ENCODE data around the gene DEUP1.

The DEUP1 gene

DNA sequence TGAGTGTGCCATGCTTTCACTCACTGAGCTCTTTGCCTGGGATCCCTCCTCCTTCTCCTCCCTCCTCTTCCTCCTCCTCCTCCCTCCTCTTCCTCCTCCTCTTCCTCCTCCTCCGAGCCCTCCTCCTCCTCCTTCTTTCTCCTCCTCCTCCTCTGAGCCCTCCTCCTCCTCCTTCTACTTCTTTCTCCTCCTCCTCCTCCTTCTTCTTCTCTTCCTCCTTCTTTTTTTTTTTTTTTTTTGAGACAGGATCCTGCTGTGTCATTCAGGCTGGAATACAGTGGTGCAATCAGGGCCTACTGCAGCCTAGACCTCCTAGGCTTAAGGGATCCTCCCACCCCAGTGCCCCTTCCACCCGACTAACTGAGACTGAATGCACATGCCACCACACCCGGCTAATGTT, 62.3 kb downstream of the DEUP1 start:
- TF ChIP-seq, protein P1, sequence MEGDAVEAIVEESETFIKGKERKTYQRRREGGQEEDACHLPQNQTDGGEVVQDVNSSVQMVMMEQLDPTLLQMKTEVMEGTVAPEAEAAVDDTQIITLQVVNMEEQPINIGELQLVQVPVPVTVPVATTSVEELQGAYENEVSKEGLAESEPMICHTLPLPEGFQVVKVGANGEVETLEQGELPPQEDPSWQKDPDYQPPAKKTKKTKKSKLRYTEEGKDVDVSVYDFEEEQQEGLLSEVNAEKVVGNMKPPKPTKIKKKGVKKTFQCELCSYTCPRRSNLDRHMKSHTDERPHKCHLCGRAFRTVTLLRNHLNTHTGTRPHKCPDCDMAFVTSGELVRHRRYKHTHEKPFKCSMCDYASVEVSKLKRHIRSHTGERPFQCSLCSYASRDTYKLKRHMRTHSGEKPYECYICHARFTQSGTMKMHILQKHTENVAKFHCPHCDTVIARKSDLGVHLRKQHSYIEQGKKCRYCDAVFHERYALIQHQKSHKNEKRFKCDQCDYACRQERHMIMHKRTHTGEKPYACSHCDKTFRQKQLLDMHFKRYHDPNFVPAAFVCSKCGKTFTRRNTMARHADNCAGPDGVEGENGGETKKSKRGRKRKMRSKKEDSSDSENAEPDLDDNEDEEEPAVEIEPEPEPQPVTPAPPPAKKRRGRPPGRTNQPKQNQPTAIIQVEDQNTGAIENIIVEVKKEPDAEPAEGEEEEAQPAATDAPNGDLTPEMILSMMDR (IDR thresholded peaks at IDR 0.05; ENCODE audit: insufficient read depth, low read length, poor library complexity, severe bottlenecking), result no peak
- TF ChIP-seq EZH2phosphoT487 (conservative IDR thresholded peaks at IDR 0.05; ENCODE audit: low read length), result no peak

DNA sequence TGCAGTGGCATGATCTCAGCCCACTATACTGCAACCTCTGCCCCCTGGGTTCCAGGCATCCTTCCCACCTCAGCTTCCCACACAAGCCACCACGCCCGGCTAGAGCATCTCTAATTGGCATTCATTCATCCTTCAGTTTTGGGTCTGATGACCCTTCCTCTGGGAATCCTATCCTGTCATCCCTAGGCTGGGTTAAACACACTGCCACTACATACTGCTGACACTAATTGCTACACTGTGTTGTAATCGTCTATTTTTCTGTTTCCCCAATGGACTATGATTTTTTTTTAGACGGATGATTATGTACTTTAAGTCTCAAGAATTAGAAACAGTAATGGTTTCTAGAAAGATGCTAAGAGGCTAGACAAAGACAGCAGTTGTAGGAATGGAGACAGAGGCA, 62.8 kb downstream of the DEUP1 start:
- TF ChIP-seq EZH2phosphoT487 (conservative IDR thresholded peaks at IDR 0.05; ENCODE audit: low read length), result no peak
- TF ChIP-seq, protein P1 (IDR thresholded peaks at IDR 0.05; ENCODE audit: insufficient read depth, low read length, poor library complexity, severe bottlenecking), result no peak
- no peak overlapping the region for H2AFZ ChIP-seq (ENCODE audit: low read depth, low read length, severe bottlenecking)
- H3K27me3 ChIP-seq (ENCODE audit: low read length), result no peaks in the 10 kb centered on the region
- H3K9me3 ChIP-seq (ENCODE audit: insufficient read depth, low read length), result no peaks in the 10 kb centered on the region
- H3F3A ChIP-seq (ENCODE audit: insufficient read depth), result no peaks in the 10 kb centered on the region
- no peak overlapping the region for H3K9ac ChIP-seq (ENCODE audit: low read length)
- H4K20me1 ChIP-seq (ENCODE audit: low read depth, low read length), result no peaks in the 10 kb centered on the region
- no peak overlapping the region for H3K4me3 ChIP-seq (ENCODE audit: insufficient read depth, low read length, poor library complexity, severe bottlenecking)
- no peak overlapping the region for H3K4me2 ChIP-seq (ENCODE audit: low read depth, low read length, poor library complexity, severe bottlenecking)
- H3K27ac ChIP-seq (ENCODE audit: low read depth, low read length), result no peak overlapping the region
- no peaks in the 10 kb centered on the region for H3K79me2 ChIP-seq (ENCODE audit: insufficient read depth, low read length)
- no peaks in the 10 kb centered on the region for H3K9me2 ChIP-seq (replicated peaks; ENCODE audit: insufficient read depth, low read length)
- H3K36me3 ChIP-seq (ENCODE audit: low read length), result no peaks in the 10 kb centered on the region

More for the DNA sequence above, 62.3 kb downstream of the DEUP1 start:
- no peak overlapping the region for H3K9ac ChIP-seq (ENCODE audit: low read length)
- no peaks in the 10 kb centered on the region for H3K36me3 ChIP-seq (ENCODE audit: low read length)
- no peaks in the 10 kb centered on the region for H3K9me3 ChIP-seq (ENCODE audit: insufficient read depth, low read length)
- H4K20me1 ChIP-seq (ENCODE audit: low read depth, low read length), result no peaks in the 10 kb centered on the region
- H3K27ac ChIP-seq (ENCODE audit: low read depth, low read length), result no peak overlapping the region
- no peak overlapping the region for H2AFZ ChIP-seq (ENCODE audit: low read depth, low read length, severe bottlenecking)
- no peaks in the 10 kb centered on the region for H3K9me2 ChIP-seq (replicated peaks; ENCODE audit: insufficient read depth, low read length)
- H3K27me3 ChIP-seq (ENCODE audit: low read length), result no peaks in the 10 kb centered on the region
- H3K4me2 ChIP-seq (ENCODE audit: low read depth, low read length, poor library complexity, severe bottlenecking), result no peak overlapping the region
- H3K79me2 ChIP-seq (ENCODE audit: insufficient read depth, low read length), result no peaks in the 10 kb centered on the region
- H3F3A ChIP-seq (ENCODE audit: insufficient read depth), result no peaks in the 10 kb centered on the region
- H3K4me3 ChIP-seq (ENCODE audit: insufficient read depth, low read length, poor library complexity, severe bottlenecking), result no peak overlapping the region

DNA sequence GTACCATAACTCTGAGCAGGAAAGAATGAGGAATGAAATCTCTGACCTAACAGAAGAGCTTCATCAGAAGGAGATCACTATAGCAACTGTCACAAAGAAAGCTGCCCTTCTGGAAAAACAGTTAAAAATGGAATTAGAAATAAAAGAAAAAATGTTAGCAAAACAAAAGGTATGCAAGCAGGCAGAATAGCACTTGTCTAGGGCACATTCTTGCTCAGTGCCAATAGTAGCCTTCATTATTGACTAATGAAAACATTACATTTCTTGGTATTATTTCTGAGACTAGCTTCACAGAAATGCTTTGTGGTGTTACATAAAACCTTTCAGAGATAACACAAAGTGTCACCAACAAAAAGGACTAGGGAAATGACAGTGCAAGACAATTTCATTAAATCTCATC, 63.9 kb downstream of the DEUP1 start:
- H3K27ac ChIP-seq (ENCODE audit: low read depth, low read length), result no peak overlapping the region
- no peaks in the 10 kb centered on the region for H3K27me3 ChIP-seq (ENCODE audit: low read length)
- H3K9me3 ChIP-seq (ENCODE audit: insufficient read depth, low read length), result no peaks in the 10 kb centered on the region
- H3K9me2 ChIP-seq (replicated peaks; ENCODE audit: insufficient read depth, low read length), result no peaks in the 10 kb centered on the region
- H4K20me1 ChIP-seq (ENCODE audit: low read depth, low read length), result no peaks in the 10 kb centered on the region
- H3K4me2 ChIP-seq (ENCODE audit: low read depth, low read length, poor library complexity, severe bottlenecking), result no peak overlapping the region
- H3F3A ChIP-seq (ENCODE audit: insufficient read depth), result no peaks in the 10 kb centered on the region
- no peaks in the 10 kb centered on the region for H3K79me2 ChIP-seq (ENCODE audit: insufficient read depth, low read length)
- H2AFZ ChIP-seq (ENCODE audit: low read depth, low read length, severe bottlenecking), result no peak overlapping the region
- H3K9ac ChIP-seq (ENCODE audit: low read length), result no peak overlapping the region
- no peak overlapping the region for H3K4me3 ChIP-seq (ENCODE audit: insufficient read depth, low read length, poor library complexity, severe bottlenecking)
- no peaks in the 10 kb centered on the region for H3K36me3 ChIP-seq (ENCODE audit: low read length)
- no peak for TF ChIP-seq EZH2phosphoT487 (conservative IDR thresholded peaks at IDR 0.05; ENCODE audit: low read length)
- TF ChIP-seq, protein P1 (IDR thresholded peaks at IDR 0.05; ENCODE audit: insufficient read depth, low read length, poor library complexity, severe bottlenecking), result no peak
